ENCODE results near the gene RAMP1.
"Not testable (repeated sequence)": the region's sequence is repeated elsewhere in the genome, so short reads cannot be mapped to it uniquely, and the experiment has no call there.

RAMP1 gene

GRCh38 chr2:237859533-237860272 is at the start of gene RAMP1:
RAMP1 (plus strand) TSS chr2:237859623; CDS start chr2:237859676, 53 bp downstream.
- DNase-seq: peak; percentile 33

DNA sequence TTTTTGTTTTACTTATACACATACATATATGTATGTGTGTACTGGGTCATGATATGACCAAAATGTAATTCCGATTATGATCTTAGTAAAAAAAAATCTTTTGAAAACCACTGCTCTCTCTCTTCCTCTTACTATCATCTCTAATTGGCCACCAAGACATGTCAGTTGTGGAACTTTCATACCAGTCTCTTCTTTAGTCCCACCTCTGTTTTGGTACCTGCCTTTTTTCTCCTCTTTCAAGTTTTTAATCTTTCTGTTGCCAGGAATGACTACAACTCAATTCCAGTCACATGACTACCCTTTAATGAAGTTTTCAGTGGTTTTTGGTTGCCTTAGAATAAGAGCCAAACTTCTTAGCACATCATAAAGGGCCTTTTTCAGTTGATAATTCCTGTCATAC is 43.8 kb upstream of the RAMP1 start:
- DNase-seq: no peak

- no peak for DNase-seq
Observed at GRCh38 chr2:237816531-237816930, 42.9 kb upstream of the RAMP1 start.

DNA sequence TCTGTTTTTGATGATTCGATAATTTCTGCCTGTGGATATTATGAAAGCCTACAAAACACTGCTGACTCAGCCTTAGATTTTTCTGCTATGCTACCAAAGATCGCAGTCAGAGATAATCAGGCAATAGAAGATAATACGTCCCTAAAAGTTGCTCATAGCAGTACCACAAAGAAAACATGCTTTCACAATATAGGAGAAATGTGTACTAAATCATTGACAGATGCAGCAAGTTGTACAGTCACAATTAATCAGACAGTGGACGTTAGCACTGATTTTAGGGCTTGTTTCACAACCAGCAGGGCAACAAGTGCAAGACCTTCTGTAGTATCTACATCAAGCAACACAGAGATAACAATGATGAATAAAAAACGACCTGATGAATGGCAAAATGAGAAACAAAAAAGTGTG is 41.4 kb upstream of the RAMP1 start:
- DNase-seq: no peak

- DNase-seq: no peak
Observed at GRCh38 chr2:237819231-237819630, 40.2 kb upstream of the RAMP1 start.

GRCh38 chr2:237820421-237820820 is 39.0 kb upstream of the RAMP1 start:
- DNase-seq: no peak

GRCh38 chr2:237823544-237823943 is 35.9 kb upstream of the RAMP1 start:
- DNase-seq: no peak

DNA sequence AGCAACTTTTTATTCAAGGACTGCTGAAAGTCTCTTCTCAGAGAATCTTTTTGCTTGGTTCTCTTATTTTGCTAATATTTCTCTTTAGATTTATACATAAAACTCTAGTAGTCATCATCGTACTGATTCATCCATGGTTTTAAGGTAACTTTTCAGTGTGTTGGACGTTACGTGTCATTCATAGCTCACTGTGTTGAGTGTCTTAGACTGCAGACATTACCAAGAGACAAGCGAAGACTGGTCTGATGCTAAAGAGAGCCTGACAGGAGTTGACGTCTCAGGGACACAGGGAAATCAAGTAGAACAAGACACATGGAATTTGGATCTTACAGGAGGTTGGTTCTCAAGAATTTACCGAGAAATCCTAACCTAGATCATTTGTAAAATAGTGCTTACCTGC is 35.3 kb upstream of the RAMP1 start:
- DNase-seq: no peak

- no peak for DNase-seq
Observed at GRCh38 chr2:237827421-237827987, 31.9 kb upstream of the RAMP1 start.

GRCh38 chr2:237830522-237830921 is 28.9 kb upstream of the RAMP1 start:
- DNase-seq: no peak

DNA sequence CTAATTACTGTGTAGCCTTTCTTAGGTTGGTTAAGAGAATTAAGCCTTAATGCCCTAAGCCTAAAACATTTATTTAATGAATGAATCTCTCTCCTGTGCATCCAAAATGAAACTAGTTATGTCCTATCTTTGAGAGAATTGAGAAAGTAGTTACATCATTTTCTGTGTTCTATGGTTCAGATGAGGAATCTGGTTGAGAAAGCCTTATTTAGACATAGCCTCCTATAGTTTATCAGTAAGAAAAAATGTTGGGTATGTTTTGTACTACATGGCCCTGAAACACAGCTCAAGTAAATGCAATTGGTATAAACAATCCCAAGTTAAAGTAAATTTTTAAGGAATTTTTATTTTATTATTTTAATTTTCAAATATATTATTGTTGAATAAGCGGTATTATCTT is 25.9 kb upstream of the RAMP1 start:
- no peak for DNase-seq

DNA sequence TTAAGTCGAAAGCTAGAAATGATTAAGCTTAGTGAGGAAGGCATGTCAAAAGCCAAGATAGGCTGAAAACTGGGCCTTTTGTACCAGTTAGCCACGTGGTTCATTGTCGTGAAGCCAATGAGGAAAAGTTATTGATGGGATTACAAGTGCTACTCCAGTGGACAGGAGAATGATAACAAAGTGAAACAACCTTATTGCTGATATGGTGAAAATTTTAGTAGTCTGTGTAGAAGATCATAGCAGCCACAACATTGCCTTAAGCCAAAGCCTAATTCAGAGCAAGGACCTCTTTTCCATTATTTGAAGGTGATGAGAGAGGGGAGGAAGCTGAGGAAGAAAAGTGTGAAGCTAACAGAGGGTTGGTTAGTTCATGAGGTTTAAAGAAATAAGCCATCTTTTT is 24.1 kb upstream of the RAMP1 start:
- DNase-seq: no peak

GRCh38 chr2:237841051-237841450 is 18.4 kb upstream of the RAMP1 start:
- DNase-seq: no peak

- not testable (repeated sequence) for DNase-seq
Observed at GRCh38 chr2:237848940-237849339, 10.5 kb upstream of the RAMP1 start.

GRCh38 chr2:237854295-237854694 is 5.1 kb upstream of the RAMP1 start:
- no peak for DNase-seq

- no peak for DNase-seq
Observed at GRCh38 chr2:237857791-237858190, 1.6 kb upstream of the RAMP1 start.

- DNase-seq: peak; percentile 44
Observed at GRCh38 chr2:237858294-237859081, 935 bp upstream of the RAMP1 start.

- no peak for DNase-seq
Observed at GRCh38 chr2:237859082-237859433, 365 bp upstream of the RAMP1 start.

- DNase-seq: no peak
Observed at GRCh38 chr2:237860273-237860935, 981 bp downstream of the RAMP1 start.

- DNase-seq: no peak
Observed at GRCh38 chr2:237861875-237862527, 2.6 kb downstream of the RAMP1 start.

- DNase-seq: no peak
Observed at GRCh38 chr2:237862528-237862895, 3.1 kb downstream of the RAMP1 start.

DNA sequence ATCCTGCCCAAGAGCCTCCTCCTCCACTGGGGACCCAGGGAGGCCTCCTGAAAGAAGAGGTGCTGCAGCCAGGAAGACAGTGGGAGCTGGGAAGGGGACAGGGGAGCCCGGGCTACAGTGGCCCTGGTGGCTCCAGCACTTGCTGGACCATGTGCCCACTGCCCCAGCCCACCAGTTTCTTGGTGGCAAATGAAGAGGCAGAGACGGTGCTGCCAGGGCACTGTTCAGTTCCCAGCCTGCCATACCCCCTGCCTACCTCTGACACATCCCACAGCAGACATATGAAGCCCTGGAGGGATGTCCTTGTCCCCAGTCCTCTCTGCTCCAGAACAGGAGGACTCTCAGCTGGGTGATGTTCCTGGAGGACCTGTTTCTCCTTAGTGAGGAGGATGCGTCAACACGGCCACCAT is 3.7 kb downstream of the RAMP1 start:
- no peak for DNase-seq

Data from stimulated activated CD4-positive, alpha-beta T cell treated with anti-CD3 and anti-CD28 coated beads, Interleukin-1b, Interleukin-23, amount 100 ng/mL, for 48 hours (primary cell).